Thyroid gland (tissue), 4 donors: ENCODE data around the gene KRT15. TPM values are rescaled to one million over a fixed set of nuclear protein-coding genes. Genes with fewer than 3 reads are reported as not detected.

Experiments
- DNase-seq, 2 donors: peaks; one replicate each; pipeline ENCODE4 v3.0.0-alpha.2; 2019
- H3K27ac ChIP-seq, 3 donors: fragments of 200-600 bp; sonication (generic); 1 replicate in 2 of 3; 2 replicates in 1 of 3; pipeline ENCODE4 v1.5.1; 2016 to 2019; ENCODE audit warnings: mild to moderate bottlenecking in 1 of 3, moderate library complexity in 1 of 3
- H3K27me3 ChIP-seq: fragments of 200-600 bp; sonication (generic); one replicate; pipeline ENCODE4 v1.5.1; 2019
- H3K36me3 ChIP-seq, 2 donors: fragments of 200-600 bp; sonication (generic); one replicate each; pipeline ENCODE4 v1.5.1; 2016 to 2019
- H3K4me1 ChIP-seq, 2 donors: fragments of 200-600 bp; sonication (generic); one replicate each; pipeline ENCODE4 v1.5.1; 2017 to 2019
- H3K4me3 ChIP-seq, 3 donors: fragments of 200-600 bp; sonication (generic); replicated peaks in 1 of 3; 1 replicate in 2 of 3; 2 replicates in 1 of 3; pipeline ENCODE4 v1.5.1; 2016; ENCODE audit warnings: mild to moderate bottlenecking in 1 of 3
- H3K9me3 ChIP-seq: fragments of 200-600 bp; sonication (generic); one replicate; pipeline ENCODE4 v1.5.1; 2017
- CTCF ChIP-seq, 6 experiments: fragments of 200-600 bp in 3 of 6; fragments of 450-650 bp in 3 of 6; sonication (generic) in 3 of 6; IDR thresholded peaks; one replicate each; pipeline ENCODE4 v1.5.1; 2016 to 2019; ENCODE audit warnings: antibody characterized with exemption in 6 of 6, mild to moderate bottlenecking in 2 of 6, inconsistent platforms in 1 of 6, moderate library complexity in 1 of 6
- POLR2A ChIP-seq, 2 donors: fragments of 450-650 bp; IDR thresholded peaks; one replicate each; pipeline ENCODE4 v1.6.1; 2017; ENCODE audit warnings: antibody characterized with exemption in 2 of 2, mild to moderate bottlenecking in 2 of 2, moderate library complexity in 1 of 2
- WGBS, 2 donors: methylation state at CpG; one replicate each; pipeline ENCODE4 v1.1.5; 2017; 5-methylcytosine and 5-hydroxymethylcytosine counted together
- intact Hi-C: fragments of 100-400 bp; cut with DNase I; formaldehyde crosslinking; loops from one replicate; pipeline ENCODE4 v1.15.1; 2023
- total RNA-seq, 4 donors: library from RNA; depleted of rRNA; stranded (reverse); fragments of >200 nt; gene quantifications; one replicate each; pipeline ENCODE4 v1.2.3, GENCODE V29; 2016

KRT15 gene
- total RNA-seq, 4 donors from 2014 or later: 0.93 TPM; not detected in 3

- intact Hi-C loops: no loop called here
- TF ChIP-seq POLR2A (IDR thresholded peaks at IDR 0.05): no peak
- TF ChIP-seq CTCF (IDR thresholded peaks at IDR 0.05): no peak
- 60 to 73% methylated on average over 7 of the region's 7 CpGs for whole genome bisulfite sequencing, 2 donors
- DNase-seq: no peak
- Histone ChIP-seq H3K9me3 (no peaks in the 10 kb centered on the region), H3K27me3 (no peaks in the 10 kb centered on the region), H3K4me3 (no peak overlapping the region), H3K4me1 (no peaks in the 10 kb centered on the region), H3K36me3 (no peaks in the 10 kb centered on the region), H3K27ac (no peak overlapping the region)
Measured at GRCh38 chr17:41539979-41540701, 21.4 kb upstream of the KRT15 start.

- H3K4me3 ChIP-seq: no peak overlapping the region
- H3K9me3 ChIP-seq: no peaks in the 10 kb centered on the region
- 73 to 85% methylated on average over 2 to 5 of the region's 5 CpGs for WGBS, 2 donors
- no peaks in the 10 kb centered on the region for H3K27me3 ChIP-seq
- no peak overlapping the region for H3K27ac ChIP-seq
- H3K4me1 ChIP-seq: no peaks in the 10 kb centered on the region
- TF ChIP-seq POLR2A (IDR thresholded peaks at IDR 0.05) (no peak), CTCF (IDR thresholded peaks at IDR 0.05) (no peak)
- no peaks in the 10 kb centered on the region for H3K36me3 ChIP-seq
- intact Hi-C loops: no loop called here
- no peak for DNase-seq
Measured at GRCh38 chr17:41539071-41539492, 20.4 kb upstream of the KRT15 start.

GRCh38 chr17:41538565-41538991 lies 19.9 kb upstream of the KRT15 start:
- TF ChIP-seq CTCF (IDR thresholded peaks at IDR 0.05) (no peak), POLR2A (IDR thresholded peaks at IDR 0.05) (no peak)
- WGBS, 2 donors: 68 to 80% methylated on average over 5 of the region's 5 CpGs
- Histone ChIP-seq H3K27me3 (no peaks in the 10 kb centered on the region), H3K9me3 (no peaks in the 10 kb centered on the region), H3K27ac (no peak overlapping the region), H3K4me3 (no peak overlapping the region), H3K4me1 (no peaks in the 10 kb centered on the region), H3K36me3 (no peaks in the 10 kb centered on the region)
- intact Hi-C loops: no loop called here
- no peak for DNase-seq

GRCh38 chr17:41537990-41538389 lies 19.3 kb upstream of the KRT15 start:
- no peaks in the 10 kb centered on the region for H3K4me1 ChIP-seq
- H3K27ac ChIP-seq: no peak overlapping the region
- intact Hi-C loops: no loop called here
- H3K4me3 ChIP-seq: no peak overlapping the region
- H3K9me3 ChIP-seq: no peaks in the 10 kb centered on the region
- TF ChIP-seq POLR2A (IDR thresholded peaks at IDR 0.05) (no peak), CTCF (IDR thresholded peaks at IDR 0.05) (no peak)
- WGBS, 2 donors: 86 to 92% methylated on average over 9 of the region's 9 CpGs
- H3K27me3 ChIP-seq: no peaks in the 10 kb centered on the region
- no peaks in the 10 kb centered on the region for H3K36me3 ChIP-seq
- DNase-seq: no peak

- H3K4me3 ChIP-seq: no peak overlapping the region
- intact Hi-C loops: no loop called here
- TF ChIP-seq POLR2A (IDR thresholded peaks at IDR 0.05) (no peak), CTCF (IDR thresholded peaks at IDR 0.05) (no peak)
- no peaks in the 10 kb centered on the region for H3K4me1 ChIP-seq
- H3K9me3 ChIP-seq: no peaks in the 10 kb centered on the region
- WGBS, 2 donors: 89 to 92% methylated on average over 7 of the region's 7 CpGs
- no peak for DNase-seq
- no peak overlapping the region for H3K27ac ChIP-seq
- no peaks in the 10 kb centered on the region for H3K36me3 ChIP-seq
- no peaks in the 10 kb centered on the region for H3K27me3 ChIP-seq
Measured at GRCh38 chr17:41537614-41537954, 18.9 kb upstream of the KRT15 start.
